ENCODE data around the gene STXBP5.

The STXBP5 gene

GRCh38 chr6:147384737-147385710, 180.8 kb downstream of the STXBP5 start:
- no peak for DNase-seq

GRCh38 chr6:147389463-147389862, 185.2 kb downstream of the STXBP5 start:
- DNase-seq: no peak

- no peak for DNase-seq
Observed at GRCh38 chr6:147390909-147391536, 186.8 kb downstream of the STXBP5 start.

GRCh38 chr6:147392917-147393625, 188.9 kb downstream of the STXBP5 start:
- DNase-seq: no peak

- no peak for DNase-seq
Observed at GRCh38 chr6:147395158-147395557, 190.9 kb downstream of the STXBP5 start.

GRCh38 chr6:147397306-147397705, 193.1 kb downstream of the STXBP5 start:
- DNase-seq: no peak

- DNase-seq: no peak
Observed at GRCh38 chr6:147400968-147401367, 196.8 kb downstream of the STXBP5 start.

GRCh38 chr6:147401779-147402178, 197.6 kb downstream of the STXBP5 start:
- no peak for DNase-seq

- DNase-seq: no peak
Observed at GRCh38 chr6:147406783-147407182, 202.6 kb downstream of the STXBP5 start.

GRCh38 chr6:147407571-147407970, 203.4 kb downstream of the STXBP5 start:
- no peak for DNase-seq

- DNase-seq: no peak
Observed at GRCh38 chr6:147416622-147417021, 212.4 kb downstream of the STXBP5 start.

GRCh38 chr6:147417954-147418353, 213.7 kb downstream of the STXBP5 start:
- no peak for DNase-seq

- DNase-seq: no peak
Observed at GRCh38 chr6:147418523-147418922, 214.3 kb downstream of the STXBP5 start.

- no peak for DNase-seq
Observed at GRCh38 chr6:147421903-147422302, 217.7 kb downstream of the STXBP5 start.

- no peak for DNase-seq
Observed at GRCh38 chr6:147423111-147423510, 218.9 kb downstream of the STXBP5 start.

GRCh38 chr6:147429794-147430193, 225.6 kb downstream of the STXBP5 start:
- DNase-seq: no peak

GRCh38 chr6:147430811-147431210, 226.6 kb downstream of the STXBP5 start:
- DNase-seq: no peak

GRCh38 chr6:147434076-147434475, 229.9 kb downstream of the STXBP5 start:
- DNase-seq: no peak

- no peak for DNase-seq
Observed at GRCh38 chr6:147434516-147434915, 230.3 kb downstream of the STXBP5 start.

GRCh38 chr6:147437615-147438014, 233.4 kb downstream of the STXBP5 start:
- no peak for DNase-seq

GRCh38 chr6:147438758-147439528, 234.7 kb downstream of the STXBP5 start:
- no peak for DNase-seq
